HG02884 (cell line): ENCODE results near the gene HDHD2.
A peak's percentile ranks its signal among the peaks of the same experiment; 100 is the strongest.

Source experiments
- ATAC-seq: cut with Tn5 transposase; IDR thresholded peaks from one replicate; pipeline ENCODE4 v1.9.1; 2021; ENCODE audit warnings: mild to moderate bottlenecking, moderate library complexity; ENCODE audit not compliant: unreplicated experiment

The HDHD2 gene

GRCh38 chr18:47149457-47150028 lies 757 bp downstream of the HDHD2 start:
- ATAC-seq, result no peak

GRCh38 chr18:47146206-47146605 lies 4.1 kb downstream of the HDHD2 start:
- ATAC-seq, result no peak

- no peak for ATAC-seq
These were observed 6.3 kb downstream of the HDHD2 start for GRCh38 chr18:47143899-47144485.

GRCh38 chr18:47143153-47143552 lies 7.1 kb downstream of the HDHD2 start:
- ATAC-seq, result no peak

GRCh38 chr18:47141289-47141688 lies 9.0 kb downstream of the HDHD2 start:
- no peak for ATAC-seq

GRCh38 chr18:47121146-47121545 lies 29.2 kb downstream of the HDHD2 start:
- no peak for ATAC-seq

GRCh38 chr18:47120428-47120827 lies 29.9 kb downstream of the HDHD2 start:
- peak; percentile 99 for ATAC-seq

- no peak for ATAC-seq
These were observed 31.3 kb downstream of the HDHD2 start for GRCh38 chr18:47118981-47119380.

GRCh38 chr18:47115205-47115604 lies 35.1 kb downstream of the HDHD2 start:
- no peak for ATAC-seq

- ATAC-seq, result no peak
These were observed 36.3 kb downstream of the HDHD2 start for GRCh38 chr18:47113796-47114540.

- no peak for ATAC-seq
These were observed 39.6 kb downstream of the HDHD2 start for GRCh38 chr18:47110492-47111274.

- ATAC-seq, result no peak
These were observed 40.6 kb downstream of the HDHD2 start for GRCh38 chr18:47109720-47110119.

GRCh38 chr18:47108998-47109405 lies 41.3 kb downstream of the HDHD2 start:
- no peak for ATAC-seq

GRCh38 chr18:47108373-47108772 lies 41.9 kb downstream of the HDHD2 start:
- ATAC-seq, result no peak

GRCh38 chr18:47100212-47100831 lies 50.0 kb downstream of the HDHD2 start:
- ATAC-seq, result no peak

- ATAC-seq, result no peak
These were observed 54.5 kb downstream of the HDHD2 start for GRCh38 chr18:47095810-47096209.

- ATAC-seq, result no peak
These were observed 62.6 kb downstream of the HDHD2 start for GRCh38 chr18:47087676-47088075.

GRCh38 chr18:47081578-47081977 lies 68.7 kb downstream of the HDHD2 start:
- ATAC-seq, result no peak

GRCh38 chr18:47080872-47081271 lies 69.4 kb downstream of the HDHD2 start:
- no peak for ATAC-seq

- ATAC-seq, result no peak
These were observed 73.2 kb downstream of the HDHD2 start for GRCh38 chr18:47077111-47077510.
